OCI-LY1 (cell line): ENCODE results near the gene TPSD1.

Experiments used
- H2AFZ ChIP-seq: fragments of 200-600 bp; sonication (generic), shearing (Covaris generic); 2 replicates; pipeline ENCODE4 v1.6.0; 2014; ENCODE audit warnings: antibody characterized with exemption, mild to moderate bottlenecking, low read length
- H3F3A ChIP-seq: fragments of 200-600 bp; sonication (generic), shearing (Covaris generic); 2 replicates; pipeline ENCODE4 v1.6.0; 2014; ENCODE audit warnings: mild to moderate bottlenecking, antibody characterized with exemption, low read length, moderate library complexity; ENCODE audit not compliant: insufficient read depth
- H3K27ac ChIP-seq: fragments of 200-600 bp; sonication (generic); 2 replicates; pipeline ENCODE4 v1.5.1; 2014; ENCODE audit warnings: low read length, mixed run types, mild to moderate bottlenecking, low read depth; ENCODE audit not compliant: poor library complexity, severe bottlenecking
- H3K27me3 ChIP-seq: fragments of 200-600 bp; sonication (generic); 2 replicates; pipeline ENCODE4 v1.6.0; 2014; ENCODE audit warnings: antibody characterized with exemption, mild to moderate bottlenecking, low read length, moderate library complexity; ENCODE audit not compliant: insufficient read depth
- H3K36me3 ChIP-seq: fragments of 200-600 bp; sonication (generic); 2 replicates; pipeline ENCODE4 v1.6.1; 2014; ENCODE audit warnings: mild to moderate bottlenecking, antibody characterized with exemption, low read length, moderate library complexity, mixed read lengths; ENCODE audit not compliant: insufficient read depth
- H3K4me1 ChIP-seq: fragments of 200-600 bp; sonication (generic); 2 replicates; pipeline ENCODE4 v1.5.1; 2014; ENCODE audit warnings: mild to moderate bottlenecking, low read length, moderate library complexity; ENCODE audit not compliant: insufficient read depth, severe bottlenecking
- H3K4me2 ChIP-seq: fragments of 200-600 bp; sonication (generic), shearing (Covaris generic); 2 replicates; pipeline ENCODE4 v1.6.1; 2014; ENCODE audit warnings: low read length
- H3K4me3 ChIP-seq: fragments of 200-600 bp; sonication (generic); 2 replicates; pipeline ENCODE4 v1.5.1; 2014; ENCODE audit warnings: low read length, low read depth, mild to moderate bottlenecking, mixed read lengths; ENCODE audit not compliant: poor library complexity, severe bottlenecking
- H3K79me2 ChIP-seq: fragments of 200-600 bp; shearing (Covaris generic); 2 replicates; pipeline ENCODE4 v1.6.1; 2016; ENCODE audit warnings: mixed run types, low read length, mixed read lengths; ENCODE audit not compliant: insufficient read depth
- H3K9ac ChIP-seq: fragments of 200-600 bp; sonication (generic), shearing (Covaris generic); 2 replicates; pipeline ENCODE4 v1.6.1; 2014; ENCODE audit warnings: mild to moderate bottlenecking, low read length, mixed read lengths
- H3K9me2 ChIP-seq: fragments of 200-600 bp; sonication (generic), shearing (Covaris generic); 2 replicates; pipeline ENCODE4 v1.6.1; 2014; ENCODE audit warnings: low read depth, mild to moderate bottlenecking, low read length, mixed read lengths
- H3K9me3 ChIP-seq: fragments of 200-600 bp; shearing (Covaris generic); 2 replicates; pipeline ENCODE4 v1.6.1; 2014; ENCODE audit warnings: low read length, mixed read lengths
- H4K20me1 ChIP-seq: fragments of 200-600 bp; sonication (generic), shearing (Covaris generic); 2 replicates; pipeline ENCODE4 v1.6.0; 2016; ENCODE audit warnings: mild to moderate bottlenecking, low read length; ENCODE audit not compliant: insufficient read depth
- CTCF ChIP-seq: fragments of 200-600 bp; sonication (generic), shearing (Covaris generic); IDR thresholded peaks from 2 replicates; pipeline ENCODE4 v1.5.1; 2017; ENCODE audit warnings: mild to moderate bottlenecking, antibody characterized with exemption, low read length, moderate library complexity, mixed read lengths
- EZH2 ChIP-seq: fragments of 200-600 bp; sonication (generic), shearing (Covaris generic); IDR thresholded peaks from 2 replicates; pipeline ENCODE4 v1.8.0; 2017; ENCODE audit warnings: borderline replicate concordance, mixed run types, mild to moderate bottlenecking, antibody characterized with exemption, low read length, moderate library complexity, mixed read lengths

The TPSD1 gene

GRCh38 chr16:1279945-1280589 lies 24.2 kb downstream of the TPSD1 start:
- H3F3A ChIP-seq: no peaks in the 10 kb centered on the region
- peaks cover 4% of the 10 kb centered on the region; the same call in 1 of the 2 replicates for H3K27me3 ChIP-seq
- no peaks in the 10 kb centered on the region for H3K9me3 ChIP-seq
- no peak overlapping the region for H3K4me3 ChIP-seq
- no peaks in the 10 kb centered on the region for H3K4me1 ChIP-seq
- no peaks in the 10 kb centered on the region for H3K79me2 ChIP-seq
- no peak overlapping the region for H3K4me2 ChIP-seq
- H3K9me2 ChIP-seq: no peaks in the 10 kb centered on the region
- H3K36me3 ChIP-seq: no peaks in the 10 kb centered on the region
- no peak for TF ChIP-seq EZH2
- TF ChIP-seq CTCF: no peak
- H2AFZ ChIP-seq: no peak overlapping the region
- no peak overlapping the region for H3K27ac ChIP-seq
- H4K20me1 ChIP-seq: no peaks in the 10 kb centered on the region
- no peak overlapping the region for H3K9ac ChIP-seq

DNA sequence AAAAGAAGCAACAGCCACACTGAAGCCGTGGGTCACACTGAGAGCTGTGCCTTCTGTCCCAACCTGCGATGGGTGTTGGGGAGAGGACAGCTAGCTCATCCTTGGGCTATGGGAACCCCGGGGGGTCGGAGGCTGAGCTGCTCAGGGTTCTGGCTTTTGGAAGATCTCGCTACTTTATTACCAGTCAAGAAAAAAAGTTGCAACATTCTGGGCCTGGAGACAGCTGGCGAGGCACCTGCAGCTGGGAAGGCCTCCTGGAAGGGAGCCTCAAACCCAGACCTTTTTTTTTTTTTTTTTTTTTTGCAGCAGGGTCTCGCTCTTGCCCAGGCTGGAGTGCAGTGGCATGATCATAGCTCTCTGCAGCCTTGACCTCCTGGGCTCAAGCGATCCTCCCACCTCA lies 24.9 kb downstream of the TPSD1 start:
- no peak overlapping the region for H3K4me3 ChIP-seq
- no peaks in the 10 kb centered on the region for H3F3A ChIP-seq
- H3K36me3 ChIP-seq: no peaks in the 10 kb centered on the region
- no peaks in the 10 kb centered on the region for H3K9me2 ChIP-seq
- no peak overlapping the region for H2AFZ ChIP-seq
- no peaks in the 10 kb centered on the region for H3K4me1 ChIP-seq
- H3K27ac ChIP-seq: no peak overlapping the region
- H3K27me3 ChIP-seq: peaks cover 4% of the 10 kb centered on the region; the same call in 1 of the 2 replicates
- H3K79me2 ChIP-seq: no peaks in the 10 kb centered on the region
- no peak for TF ChIP-seq CTCF
- TF ChIP-seq EZH2: no peak
- no peak overlapping the region for H3K4me2 ChIP-seq
- H4K20me1 ChIP-seq: no peaks in the 10 kb centered on the region
- H3K9ac ChIP-seq: no peak overlapping the region
- H3K9me3 ChIP-seq: no peaks in the 10 kb centered on the region

DNA sequence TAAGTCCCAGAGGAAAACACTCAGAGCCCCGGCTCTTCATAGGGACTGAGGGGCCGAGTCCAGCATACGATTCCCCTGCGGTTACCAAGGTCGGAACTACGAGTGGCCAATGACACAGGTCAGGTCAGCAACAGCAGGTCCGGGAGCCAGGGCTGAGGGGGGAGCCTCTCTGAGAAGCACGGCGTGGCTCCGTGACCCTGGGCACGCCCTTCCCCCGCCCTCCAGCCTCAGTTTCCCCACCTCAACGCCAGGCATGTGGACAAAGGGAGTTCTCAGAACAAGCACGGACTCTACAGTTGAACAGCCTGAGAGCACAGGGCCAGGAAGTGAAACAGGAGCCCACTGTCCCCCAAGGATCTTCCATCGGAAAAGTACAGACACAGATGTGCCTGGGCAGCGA lies 25.6 kb downstream of the TPSD1 start:
- Histone ChIP-seq H3K36me3 (no peaks in the 10 kb centered on the region), H3F3A (no peaks in the 10 kb centered on the region), H3K4me2 (no peak overlapping the region), H3K27ac (no peak overlapping the region), H3K9ac (no peak overlapping the region), H3K27me3 (peaks cover 4% of the 10 kb centered on the region; the same call in 1 of the 2 replicates), H2AFZ (no peak overlapping the region), H3K4me3 (no peak overlapping the region), H3K79me2 (no peaks in the 10 kb centered on the region), H3K4me1 (no peaks in the 10 kb centered on the region), H3K9me2 (no peaks in the 10 kb centered on the region), H4K20me1 (no peaks in the 10 kb centered on the region), H3K9me3 (no peaks in the 10 kb centered on the region)
- TF ChIP-seq CTCF: no peak
- TF ChIP-seq EZH2: no peak
